HG03575 (cell line): ENCODE results near the gene OSMR.
"Not testable (repeated sequence)": the region's sequence is repeated elsewhere in the genome, so short reads cannot be mapped to it uniquely, and the experiment has no call there.

Source experiments
- ATAC-seq: cut with Tn5 transposase; IDR thresholded peaks from one replicate; pipeline ENCODE4 v1.9.1; 2021; ENCODE audit not compliant: unreplicated experiment, insufficient number of reproducible peaks, low FRiP score; ENCODE audit errors: extremely low read depth

The OSMR gene

GRCh38 chr5:38825494-38825893 is 20.3 kb upstream of the OSMR start:
- ATAC-seq = no peak

GRCh38 chr5:38827525-38827924 is 18.3 kb upstream of the OSMR start:
- no peak for ATAC-seq

- no peak for ATAC-seq
These were observed 15.2 kb upstream of the OSMR start for GRCh38 chr5:38830521-38831051.

GRCh38 chr5:38831117-38831516 is 14.7 kb upstream of the OSMR start:
- ATAC-seq = no peak

- no peak for ATAC-seq
These were observed 13.9 kb upstream of the OSMR start for GRCh38 chr5:38831909-38832308.

GRCh38 chr5:38832810-38833209 is 13.0 kb upstream of the OSMR start:
- no peak for ATAC-seq

- ATAC-seq = no peak
These were observed 9.9 kb upstream of the OSMR start for GRCh38 chr5:38835887-38836286.

- no peak for ATAC-seq
These were observed 8.4 kb upstream of the OSMR start for GRCh38 chr5:38837416-38837815.

- ATAC-seq = no peak
These were observed 7.9 kb upstream of the OSMR start for GRCh38 chr5:38837932-38838331.

- no peak for ATAC-seq
These were observed 2.1 kb upstream of the OSMR start for GRCh38 chr5:38843665-38844064.

GRCh38 chr5:38846379-38847011 is 683 bp downstream of the OSMR start:
- no peak for ATAC-seq

- no peak for ATAC-seq
These were observed 1.9 kb downstream of the OSMR start for GRCh38 chr5:38847559-38848347.

- no peak for ATAC-seq
These were observed 2.8 kb downstream of the OSMR start for GRCh38 chr5:38848637-38849036.

GRCh38 chr5:38851640-38852039 is 5.8 kb downstream of the OSMR start:
- ATAC-seq = not testable (repeated sequence)

GRCh38 chr5:38853753-38854470 is 8.1 kb downstream of the OSMR start:
- ATAC-seq = no peak

- ATAC-seq = no peak
These were observed 9.1 kb downstream of the OSMR start for GRCh38 chr5:38854907-38855306.

- no peak for ATAC-seq
These were observed 10.8 kb downstream of the OSMR start for GRCh38 chr5:38856660-38857059.

- ATAC-seq = no peak
These were observed 13.0 kb downstream of the OSMR start for GRCh38 chr5:38858839-38859238.

GRCh38 chr5:38861986-38862770 is 16.4 kb downstream of the OSMR start:
- ATAC-seq = not testable (repeated sequence)
